ENCODE results near the gene SCGB3A1.

SCGB3A1 gene

DNA sequence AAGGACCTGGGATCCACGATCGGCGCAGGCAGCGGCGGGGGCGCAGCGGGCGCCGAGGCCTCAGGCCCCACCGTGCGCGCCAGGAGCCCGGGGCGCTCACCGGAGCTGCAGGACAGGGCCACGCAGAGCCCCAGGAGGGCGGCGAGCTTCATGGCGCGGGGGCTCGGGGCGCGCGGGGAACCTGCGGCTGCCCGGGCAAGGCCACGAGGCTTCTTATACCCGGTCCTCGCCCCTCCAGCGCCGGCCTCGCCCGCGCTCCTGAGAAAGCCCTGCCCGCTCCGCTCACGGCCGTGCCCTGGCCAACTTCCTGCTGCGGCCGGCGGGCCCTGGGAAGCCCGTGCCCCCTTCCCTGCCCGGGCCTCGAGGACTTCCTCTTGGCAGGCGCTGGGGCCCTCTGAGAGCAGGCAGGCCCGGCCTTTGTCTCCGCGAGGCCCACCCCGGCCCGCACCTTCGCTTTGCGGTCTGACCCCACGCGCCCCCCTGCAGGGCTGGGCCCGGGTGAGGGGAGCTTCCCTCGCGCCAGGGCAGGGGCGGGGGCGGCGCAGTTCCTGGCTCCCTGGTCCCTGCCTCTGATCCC, at the start of gene SCGB3A1:
SCGB3A1 (minus strand) TSS at position 189 of the 577 bp plus-strand sequence; CDS start at position 152, 37 bp downstream.
- no peak for DNase-seq

- no peak for DNase-seq
Observed at GRCh38 chr5:180640611-180640860, 49.2 kb upstream of the SCGB3A1 start.

- no peak for DNase-seq
Observed at GRCh38 chr5:180639741-180640610, 48.7 kb upstream of the SCGB3A1 start.

GRCh38 chr5:180639287-180639686, 48.0 kb upstream of the SCGB3A1 start:
- DNase-seq = no peak

GRCh38 chr5:180637962-180638680, 46.8 kb upstream of the SCGB3A1 start:
- DNase-seq = no peak

DNA sequence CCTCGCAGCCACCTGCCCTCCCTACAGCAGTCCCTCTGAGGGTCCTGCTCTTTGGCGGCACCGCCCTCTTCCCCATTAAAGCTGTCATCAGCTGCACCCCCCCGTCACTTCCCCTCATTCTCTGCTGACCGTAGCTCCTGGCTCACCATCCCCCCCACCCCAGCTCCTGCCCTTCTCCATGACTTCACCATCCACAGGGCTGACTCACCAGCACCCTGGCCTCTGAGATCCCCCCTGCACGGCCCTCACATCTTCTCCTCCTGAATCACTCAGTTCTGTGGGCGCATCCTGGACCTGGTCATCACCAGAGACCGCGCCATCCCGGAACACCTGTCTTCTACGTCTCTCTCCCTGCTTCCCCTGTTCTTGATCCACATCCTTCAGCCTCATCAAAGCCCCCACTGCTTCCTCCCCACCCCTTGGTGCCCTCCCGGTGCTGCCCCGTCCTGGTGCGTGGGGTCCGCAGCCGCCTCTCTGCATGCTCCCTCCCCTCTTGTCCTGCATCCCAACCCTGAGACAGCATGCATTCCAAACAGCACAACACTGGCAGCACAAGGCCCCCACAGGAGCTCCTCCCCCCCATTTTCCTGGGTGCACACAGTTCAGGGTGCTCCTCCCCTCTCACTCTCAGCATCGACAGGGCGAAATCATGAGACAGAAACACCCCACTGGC, 45.2 kb upstream of the SCGB3A1 start:
- DNase-seq = no peak

GRCh38 chr5:180636016-180636402, 44.7 kb upstream of the SCGB3A1 start:
- no peak for DNase-seq

DNA sequence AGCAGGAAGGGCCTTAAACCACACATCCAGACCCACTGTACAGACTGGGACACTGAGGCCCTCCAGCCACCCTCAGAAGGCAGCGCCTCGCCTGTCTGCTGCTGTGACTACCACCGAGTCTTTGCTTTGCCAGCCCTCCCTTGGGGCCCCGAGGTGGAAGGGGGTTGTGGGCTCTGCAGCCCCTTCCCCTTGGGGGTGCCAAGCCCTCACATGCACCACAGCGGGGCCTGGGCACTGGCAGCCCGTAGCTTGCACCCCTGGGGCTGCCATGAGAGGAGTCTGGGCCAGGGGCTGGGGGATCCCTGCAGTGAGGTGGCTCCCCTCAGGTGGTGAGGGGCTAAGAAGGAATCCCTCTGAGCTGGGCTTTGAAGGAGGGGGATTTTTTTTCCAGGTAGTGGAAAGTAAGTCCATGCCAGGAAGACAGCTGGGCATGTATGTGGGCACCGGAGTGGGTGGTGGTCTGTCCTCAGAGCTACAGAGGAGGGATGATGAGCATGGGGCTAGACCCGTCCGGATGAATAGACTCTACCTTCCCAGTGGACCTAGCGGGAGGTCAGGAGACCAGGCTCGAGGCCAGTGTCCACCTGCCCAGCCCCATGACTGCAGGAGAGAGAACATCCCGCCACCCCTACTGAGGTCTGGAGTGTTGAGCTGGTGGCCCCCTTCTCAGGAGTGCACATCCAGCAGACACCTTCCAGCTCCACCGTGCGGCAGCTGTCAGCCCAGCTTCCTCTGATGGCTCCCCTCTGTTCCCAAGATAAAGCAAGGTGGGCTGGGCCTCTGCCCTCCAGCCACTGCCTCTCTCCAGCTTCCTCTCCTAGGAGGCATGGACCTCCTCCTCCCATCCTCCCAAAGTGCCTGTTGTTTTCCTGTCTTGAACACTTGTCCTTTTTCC, 42.2 kb upstream of the SCGB3A1 start:
- no peak for DNase-seq

DNA sequence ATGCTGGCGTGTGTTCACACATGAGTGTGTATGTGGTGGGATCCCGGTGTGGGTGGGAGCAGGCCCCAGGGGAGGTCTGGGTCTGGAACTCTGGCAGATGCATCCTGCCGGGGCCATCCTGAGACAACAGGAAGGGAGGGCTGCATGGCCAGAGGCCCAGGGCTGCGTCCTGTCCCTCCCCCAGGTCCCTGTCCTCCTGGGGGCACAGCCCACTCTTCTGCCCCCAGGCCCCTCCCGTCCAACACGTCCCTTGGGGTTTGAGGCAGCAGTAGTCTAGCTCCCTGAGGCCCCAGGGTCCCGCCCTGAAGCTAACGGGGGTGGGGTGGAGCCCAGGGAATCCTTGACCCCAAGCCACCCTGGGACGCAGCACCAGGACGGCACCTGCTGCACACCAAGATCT, 41.5 kb upstream of the SCGB3A1 start:
- DNase-seq = no peak

DNA sequence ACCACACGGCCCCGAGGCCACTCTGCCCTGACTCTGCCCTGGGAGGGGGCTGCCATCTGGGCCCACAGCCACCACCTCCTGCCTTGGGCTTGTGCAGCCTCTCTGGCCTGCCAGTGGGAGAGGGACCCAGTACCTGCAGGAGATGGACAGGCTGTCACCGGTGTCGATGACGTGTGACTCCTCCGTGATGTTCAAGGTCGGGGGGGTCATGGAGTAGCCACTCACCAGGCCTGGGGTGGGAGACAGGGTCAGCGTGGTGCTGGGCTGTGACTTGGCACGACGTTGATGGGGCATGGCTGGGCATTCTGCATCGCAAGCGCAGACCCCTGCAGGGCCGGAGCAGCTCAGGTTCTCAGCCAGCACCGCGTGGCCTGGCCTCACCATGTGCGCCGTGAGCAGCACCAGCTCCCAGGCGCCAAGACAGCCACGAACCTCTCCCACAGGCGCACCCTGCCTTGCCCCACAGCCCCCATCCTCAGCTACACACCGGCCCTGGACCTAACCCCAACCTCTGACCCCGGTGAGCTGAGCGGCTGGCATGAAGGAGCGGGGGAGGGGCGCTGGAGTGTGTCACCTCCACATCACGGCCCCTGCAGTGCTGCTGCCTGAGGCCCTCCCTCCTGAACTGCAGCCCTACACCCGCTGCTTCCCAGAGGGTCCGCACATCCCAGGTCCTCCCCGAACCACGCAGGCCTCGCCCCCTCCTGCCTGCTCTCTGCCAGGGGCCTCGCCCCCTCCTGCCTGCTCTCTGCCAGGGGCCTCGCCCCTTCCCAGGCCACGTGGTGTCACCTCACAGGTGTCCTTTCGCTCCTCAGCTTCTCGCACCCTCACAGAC, 40.5 kb upstream of the SCGB3A1 start:
- no peak for DNase-seq

GRCh38 chr5:180630426-180630825, 39.1 kb upstream of the SCGB3A1 start:
- no peak for DNase-seq

- DNase-seq = no peak
Observed at GRCh38 chr5:180629831-180630382, 38.6 kb upstream of the SCGB3A1 start.

DNA sequence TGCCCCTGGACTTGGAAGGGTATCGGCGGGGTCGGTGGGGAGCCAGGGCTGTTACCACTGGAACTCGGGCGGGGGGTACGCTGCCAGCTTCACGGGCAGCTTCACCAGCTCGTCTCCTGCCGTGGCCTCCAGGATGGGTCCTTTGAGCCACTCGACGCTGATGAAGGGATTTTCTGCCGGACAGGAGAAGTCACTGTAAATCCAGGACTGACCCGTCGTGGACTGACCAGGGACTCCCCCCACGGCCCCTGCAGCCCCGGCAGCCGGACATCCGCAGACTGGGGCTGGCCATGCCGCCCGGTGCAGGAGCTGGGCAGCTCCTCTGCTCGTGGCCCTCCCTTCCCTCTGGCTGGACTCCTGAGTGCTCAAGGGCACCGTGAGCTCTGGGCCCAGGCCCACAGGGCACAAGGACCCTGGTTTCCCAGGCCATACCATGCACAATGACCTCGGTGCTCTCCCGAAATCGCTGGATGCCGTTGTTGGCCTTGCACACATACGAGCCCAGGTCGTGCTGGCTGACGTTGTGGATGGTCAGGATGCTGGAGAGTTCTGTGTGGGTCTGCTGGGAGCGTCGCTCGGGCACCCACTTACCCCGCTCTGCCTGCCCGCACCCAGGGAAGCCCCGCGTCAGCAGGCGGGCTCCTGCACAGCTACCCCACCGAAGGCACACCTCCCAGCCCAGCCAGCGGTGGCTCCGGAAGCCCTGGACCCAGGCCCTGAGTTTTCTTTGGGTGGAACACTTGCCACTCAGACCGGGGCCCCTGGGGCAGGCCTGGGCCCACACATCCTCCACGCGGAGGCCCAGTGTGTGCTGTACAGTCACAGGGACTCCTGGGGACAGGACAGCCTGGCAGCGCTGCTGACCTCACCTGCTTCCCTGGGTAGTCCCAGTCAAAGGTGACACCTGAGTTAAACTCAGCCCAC, 37.8 kb upstream of the SCGB3A1 start:
- no peak for DNase-seq

DNA sequence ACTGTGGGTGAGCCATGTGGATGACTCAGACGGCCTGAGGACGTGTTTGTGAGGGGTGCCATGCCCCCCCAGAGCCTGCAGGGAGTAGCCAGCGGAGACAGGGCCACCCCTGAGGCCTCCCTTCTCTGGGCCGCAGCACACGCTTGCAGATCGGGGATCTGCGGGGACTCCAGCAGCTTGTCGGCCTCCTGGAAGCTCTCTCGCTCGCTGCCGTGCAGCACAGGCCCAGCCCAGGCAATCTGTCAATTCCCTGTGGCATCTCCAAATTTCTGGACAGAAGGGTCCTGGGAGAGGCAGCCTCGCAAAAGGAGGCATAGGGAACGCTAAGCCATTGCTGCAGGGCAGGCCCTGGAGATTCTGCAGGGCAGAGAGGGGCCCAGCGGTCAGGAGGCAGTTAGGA, 36.9 kb upstream of the SCGB3A1 start:
- DNase-seq = no peak

DNA sequence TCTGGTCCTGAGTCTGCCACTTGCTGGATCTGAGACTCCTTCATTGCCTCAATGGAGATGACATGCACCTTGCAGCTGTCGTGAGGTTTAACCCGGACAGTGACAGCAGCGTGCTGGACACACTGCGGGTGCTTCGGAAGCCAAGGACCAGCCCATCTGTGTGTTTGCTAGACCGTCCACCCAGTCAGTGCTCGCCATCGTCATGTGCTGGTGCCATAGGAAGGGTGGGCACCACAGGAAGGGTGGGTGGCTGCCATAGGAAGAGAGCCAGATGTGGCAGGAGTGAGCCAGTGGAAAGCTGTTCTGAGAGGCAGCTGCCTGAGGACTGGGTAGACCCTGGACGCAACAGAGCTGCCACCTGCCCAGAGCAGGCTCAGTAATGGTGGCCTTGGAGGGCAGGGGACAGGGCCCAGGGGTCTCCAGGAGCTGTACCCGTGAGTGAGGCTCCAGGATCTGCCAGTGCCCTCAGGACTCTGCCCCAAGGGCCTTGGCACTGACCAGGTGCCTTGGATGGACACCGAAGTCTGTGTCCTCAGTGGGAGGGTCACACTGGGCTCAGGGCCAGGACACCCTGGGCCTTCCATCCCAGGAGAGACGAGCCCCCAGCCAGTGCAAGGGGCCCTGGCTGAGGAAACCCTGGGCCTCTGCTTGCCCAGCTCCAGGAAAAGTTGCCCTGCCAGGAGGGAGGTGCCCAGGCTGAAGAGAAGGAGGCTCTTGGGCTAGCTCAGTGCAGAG, 36.3 kb upstream of the SCGB3A1 start:
- no peak for DNase-seq

DNA sequence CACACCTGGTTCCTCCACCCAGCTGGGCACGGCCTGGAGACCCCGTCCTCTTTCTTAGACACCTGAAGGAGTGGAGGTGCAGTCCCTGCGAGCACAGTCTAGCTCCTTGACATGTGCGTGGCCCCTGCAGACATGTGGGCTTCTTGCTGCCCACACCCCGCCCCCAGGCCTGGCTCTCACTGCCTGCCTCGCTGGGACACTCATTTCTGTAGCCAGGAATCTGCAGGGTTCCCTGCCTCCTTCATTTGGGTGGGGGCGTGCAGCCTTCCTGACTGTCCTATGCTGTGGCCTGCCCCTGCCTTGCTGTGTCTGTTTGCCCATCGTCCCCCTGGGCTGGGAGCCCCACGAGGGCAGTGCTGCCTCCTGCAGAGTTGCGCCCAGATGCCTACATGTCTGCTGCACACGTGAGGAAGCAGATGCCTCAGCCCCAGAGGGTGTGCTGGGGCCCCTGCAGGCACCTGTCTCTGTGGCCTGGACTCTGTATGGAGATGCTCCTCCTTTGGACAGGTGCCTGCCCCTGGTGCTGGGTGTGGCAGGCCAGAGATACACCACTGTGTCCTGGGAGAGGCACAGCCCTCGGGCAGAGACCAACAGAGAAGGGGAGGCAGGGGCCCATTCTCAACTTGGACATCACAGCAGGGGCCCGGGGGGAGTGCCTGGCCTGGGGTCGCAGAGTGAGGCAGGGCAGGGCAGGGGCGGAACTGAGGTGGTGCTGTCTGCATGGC, 35.5 kb upstream of the SCGB3A1 start:
- DNase-seq = no peak

- DNase-seq = no peak
Observed at GRCh38 chr5:180625791-180626660, 34.7 kb upstream of the SCGB3A1 start.
